ENCODE measurements around the gene COL6A1. TPM values are rescaled to one million over a fixed set of nuclear protein-coding genes. Genes with fewer than 3 reads are reported as not detected.

Gene COL6A1
- total and polyA plus RNA-seq, 2 donors (not counting 3 experiments of a cell fraction or from before 2014, with no cell fraction given), result 30.1 to 42.4 TPM

- Histone ChIP-seq H2AFZ (ENCODE audit: low read depth, low read length) (peak overlapping the region; percentile 83), H3K9me1 (replicated peaks; ENCODE audit: control insufficient read depth, extremely low read depth, insufficient read depth, low read length) (no peaks in the 10 kb centered on the region), H4K20me1 (replicated peaks; ENCODE audit: control insufficient read depth, extremely low read depth, insufficient read depth, low read length) (no peaks in the 10 kb centered on the region), H3K27me3 (ENCODE audit: control insufficient read depth in 2 of 2, insufficient read depth in 2 of 2, low read length in 2 of 2) (no peaks in the 10 kb centered on the region), H3K79me2 (ENCODE audit: control insufficient read depth, insufficient read depth, low read length) (no peaks in the 10 kb centered on the region), H3K36me3 (ENCODE audit: control insufficient read depth in 2 of 2, extremely low read depth in 1 of 2, insufficient read depth in 2 of 2, low read length in 2 of 2) (no peaks in the 10 kb centered on the region), H3K4me1 (ENCODE audit: control insufficient read depth, extremely low read depth, insufficient read depth, low read length) (peaks cover 8% of the 10 kb centered on the region), H3K9ac (replicated peaks; ENCODE audit: extremely low read depth, insufficient read depth, low read length) (peak overlapping the region; percentile 19), H3K4me2 (ENCODE audit: insufficient read depth, low read length) (no peak overlapping the region), H3K27ac (ENCODE audit: insufficient read depth, low read depth, low read length) (peak overlapping the region; percentile 41), H3K9me3 (replicated peaks; ENCODE audit: control insufficient read depth, insufficient read depth, low read length) (no peaks in the 10 kb centered on the region), H3K4me3 (replicated peaks in 1 of 3; ENCODE audit: insufficient read depth in 1 of 3, low read depth in 1 of 3, low read length in 3 of 3) (no peak overlapping the region)
- TF ChIP-seq CTCF (IDR thresholded peaks at IDR 0.05; ENCODE audit: extremely low read depth in 1 of 2, insufficient read depth in 1 of 2, low read depth in 1 of 2, low read length in 2 of 2), result no peak
- no peak for TF ChIP-seq EZH2 (IDR thresholded peaks at IDR 0.05; ENCODE audit: borderline replicate concordance, low read depth, low read length, severe bottlenecking)
- TF ChIP-seq GATA2 (IDR thresholded peaks at IDR 0.05; ENCODE audit: insufficient read depth, insufficient read length, low read depth, low read length), result no peak
- no peak for TF ChIP-seq MYC (IDR thresholded peaks at IDR 0.05; ENCODE audit: low read depth, low read length)
- no peak for TF ChIP-seq MAX (IDR thresholded peaks at IDR 0.05; ENCODE audit: insufficient read depth, insufficient read length)
- TF ChIP-seq POLR2AphosphoS5 (IDR thresholded peaks at IDR 0.05; ENCODE audit: insufficient read depth, low read depth, low read length), result peak; percentile 15
- TF ChIP-seq POLR2A (IDR thresholded peaks at IDR 0.05; ENCODE audit: low read depth, low read length), result no peak
- TF ChIP-seq JUN (IDR thresholded peaks at IDR 0.05; ENCODE audit: borderline replicate concordance, insufficient read depth, insufficient read length, low read depth), result no peak
- TF ChIP-seq FOS (IDR thresholded peaks at IDR 0.05; ENCODE audit: borderline replicate concordance, insufficient read depth, low read length), result peak; percentile 26
- no peak for FAIRE-seq
- dilution Hi-C loops (cut with MboI; ENCODE audit: extremely low pct_ligation_motif_present, low sequenced_read_pairs), result no loop called here
- CTCF ChIA-PET, result interaction anchor here (1.0 kb wide), 1 partner anchor 11 kb away, joined by 3 read pairs; no protein-coding TSS in a partner anchor
- intact Hi-C loops (cut with micrococcal nuclease), result no loop called here
- BruUV-seq (replicated peaks), result no TSS peak
- POLR2A ChIA-PET, result no interaction called here
- peak; percentile 77 for DNase-seq (ENCODE audit: low read depth, low spot score)
Measured at GRCh38 chr21:46038871-46039397, 57.4 kb downstream of the COL6A1 start.

Data from endothelial cell of umbilical vein (primary cell).